SK-N-SH treated with all-trans-retinoic acid at 6 μM for 48 hours (cell line): Measurements from ENCODE around the gene CTPS2.

ENCODE experiments used
- ATAC-seq: fragments of 200-7000 bp; cut with Tn5 transposase; 3 replicates; pipeline ENCODE4 v1.9.1; 2020; ENCODE audit warnings: mild to moderate bottlenecking, moderate library complexity
- CSRNP3 ChIP-seq: fragments of 250-450 bp; sonication (Bioruptor Pico); IDR thresholded peaks from 2 replicates; pipeline ENCODE4 v1.5.1; 2021; ENCODE audit warnings: mild to moderate bottlenecking, moderate library complexity
- ISL1 ChIP-seq: fragments of 250-450 bp; sonication (Bioruptor Pico); IDR thresholded peaks from 2 replicates; pipeline ENCODE4 v2.1.2; 2022; ENCODE audit warnings: mild to moderate bottlenecking, moderate library complexity
- OSR1 ChIP-seq: fragments of 250-450 bp; sonication (Bioruptor Pico); IDR thresholded peaks from 2 replicates; pipeline ENCODE4 v1.8.0; 2022; ENCODE audit warnings: moderate library complexity, mild to moderate bottlenecking, inconsistent platforms
- POU6F1 ChIP-seq: fragments of 250-450 bp; sonication (Bioruptor Pico); IDR thresholded peaks from 2 replicates; pipeline ENCODE4 v1.8.0; 2021; ENCODE audit warnings: low read depth, mild to moderate bottlenecking, moderate library complexity, borderline replicate concordance
- RARB ChIP-seq: fragments of 250-450 bp; sonication (Bioruptor Pico); IDR thresholded peaks from 2 replicates; pipeline ENCODE4 v1.8.0; 2021; ENCODE audit warnings: mild to moderate bottlenecking, moderate library complexity
- ZC3H10 ChIP-seq: fragments of 250-450 bp; sonication (Bioruptor Pico); IDR thresholded peaks from 2 replicates; pipeline ENCODE4 v1.5.1; 2021; ENCODE audit warnings: mild to moderate bottlenecking, moderate library complexity

The CTPS2 gene

GRCh38 chrX:16547644-16548043 lies 164.8 kb downstream of the CTPS2 start (continued):
- TF ChIP-seq RARB (CRISPR knock-in tag) (no peak), ZC3H10 (CRISPR knock-in tag) (no peak)

GRCh38 chrX:16544969-16545368 lies 167.5 kb downstream of the CTPS2 start:
- TF ChIP-seq POU6F1 (CRISPR knock-in tag), result no peak
- TF ChIP-seq ISL1 (CRISPR knock-in tag), result peak; percentile 29; the same call in 1 of the 2 replicates
- TF ChIP-seq CSRNP3 (CRISPR knock-in tag), result no peak
- TF ChIP-seq RARB (CRISPR knock-in tag), result no peak
- TF ChIP-seq OSR1 (CRISPR knock-in tag), result no peak
- ATAC-seq, result peak; percentile 56
